Measurements from ENCODE around the gene APBB1.

The APBB1 gene

DNA sequence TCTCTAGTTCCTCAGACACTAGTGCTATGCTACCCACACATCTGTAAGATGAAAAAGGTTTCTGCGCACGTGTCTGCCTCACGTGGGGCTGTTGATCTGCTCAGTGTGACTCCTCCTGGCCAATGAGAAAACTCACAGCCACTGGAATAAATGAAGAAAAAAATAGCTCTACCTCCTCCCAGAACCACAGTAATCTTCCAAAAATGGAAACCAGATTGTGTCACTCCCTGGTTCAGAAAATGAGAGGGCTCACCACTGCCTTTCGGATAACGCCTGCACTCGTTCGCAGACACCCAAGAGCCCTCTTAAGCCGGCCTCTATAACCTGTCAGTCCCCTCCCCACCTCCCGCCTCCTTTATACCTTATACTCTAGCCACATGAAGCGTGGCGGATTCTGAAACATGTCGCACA lies 5.1 kb downstream of the APBB1 start:
- no peaks in the 10 kb centered on the region for H3K27me3 ChIP-seq (ENCODE audit: control insufficient read depth, insufficient read depth, low read length)
- H2AFZ ChIP-seq, result no peak overlapping the region
- no peak overlapping the region for H3K27ac ChIP-seq
- H3K4me1 ChIP-seq, result no peaks in the 10 kb centered on the region
- no peak overlapping the region for H3K4me2 ChIP-seq (ENCODE audit: low read length)
- no peaks in the 10 kb centered on the region for H3K79me2 ChIP-seq
- H3K4me3 ChIP-seq (ENCODE audit: low read depth, low read length), result no peak overlapping the region
- H3K9ac ChIP-seq, result no peak overlapping the region
- no peaks in the 10 kb centered on the region for H3K9me3 ChIP-seq (ENCODE audit: control insufficient read depth, low read length)
- TF ChIP-seq CTCF (IDR thresholded peaks at IDR 0.05), result no peak
- no peaks in the 10 kb centered on the region for H3K36me3 ChIP-seq (ENCODE audit: control insufficient read depth, insufficient read depth, low read length)

DNA sequence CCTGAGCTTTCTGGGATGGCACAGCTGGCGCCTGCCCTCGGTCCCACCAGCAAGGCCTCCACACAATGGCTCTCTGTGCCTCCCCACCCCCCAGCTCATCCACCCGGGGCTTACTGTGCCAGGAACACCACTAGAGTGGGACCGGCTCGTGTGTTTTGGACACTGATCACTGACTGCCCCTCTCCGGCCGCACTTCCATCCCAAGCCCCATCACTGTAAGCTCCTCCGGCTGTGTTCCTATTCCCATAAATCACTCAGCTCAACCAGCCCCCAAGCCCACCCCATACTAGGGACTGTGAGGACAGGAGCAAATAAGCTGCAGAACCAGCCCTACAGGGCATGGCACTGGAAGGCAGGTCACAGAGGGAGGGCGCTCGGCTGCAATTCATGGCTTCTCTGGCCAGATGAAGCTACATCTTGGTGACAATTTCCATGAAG lies 7.3 kb downstream of the APBB1 start:
- H3K4me3 ChIP-seq (ENCODE audit: low read depth, low read length), result no peak overlapping the region
- no peaks in the 10 kb centered on the region for H3K4me1 ChIP-seq
- no peaks in the 10 kb centered on the region for H3K27me3 ChIP-seq (ENCODE audit: control insufficient read depth, insufficient read depth, low read length)
- TF ChIP-seq CTCF (IDR thresholded peaks at IDR 0.05), result no peak
- no peaks in the 10 kb centered on the region for H3K79me2 ChIP-seq
- H3K4me2 ChIP-seq (ENCODE audit: low read length), result no peak overlapping the region
- H2AFZ ChIP-seq, result no peak overlapping the region
- H3K27ac ChIP-seq, result no peak overlapping the region
- no peaks in the 10 kb centered on the region for H3K36me3 ChIP-seq (ENCODE audit: control insufficient read depth, insufficient read depth, low read length)
- H3K9me3 ChIP-seq (ENCODE audit: control insufficient read depth, low read length), result no peaks in the 10 kb centered on the region
- no peak overlapping the region for H3K9ac ChIP-seq

DNA sequence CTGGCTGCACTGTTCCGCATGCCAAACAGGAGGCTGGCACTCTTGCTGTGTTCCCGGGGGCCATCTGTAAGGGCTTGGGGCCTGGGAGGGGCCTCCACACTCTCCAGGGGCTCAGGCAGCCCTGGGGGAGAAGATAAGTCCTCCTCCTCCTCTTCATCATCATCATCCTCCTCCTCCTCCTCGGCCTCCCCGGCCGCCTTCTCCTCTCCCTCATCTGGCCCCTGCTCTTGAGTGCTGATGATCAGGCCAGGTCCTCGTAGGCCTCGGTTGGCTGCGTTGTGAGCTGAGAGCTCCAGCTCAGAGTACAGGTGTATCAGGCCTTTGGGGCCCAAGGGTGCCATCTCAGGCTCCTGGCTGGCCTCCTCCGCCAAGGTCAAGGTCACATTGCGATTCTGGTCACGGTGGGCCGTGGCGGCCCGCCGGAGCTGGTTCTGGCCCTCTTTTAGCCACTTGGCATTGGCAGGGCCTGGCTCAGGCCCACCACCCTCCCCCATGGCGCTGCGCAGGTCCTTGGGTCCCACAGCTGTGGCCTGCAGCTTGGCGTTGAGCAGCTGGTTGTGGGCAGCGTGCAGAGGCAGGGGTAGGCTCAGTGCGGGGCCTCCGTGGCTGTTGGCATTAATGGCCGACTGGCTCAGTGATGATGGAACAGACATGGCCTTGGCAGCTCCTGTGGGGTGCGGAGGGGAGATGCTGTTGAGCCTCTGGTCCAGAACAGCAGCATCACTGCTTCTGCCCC lies 8.0 kb downstream of the APBB1 start:
- no peaks in the 10 kb centered on the region for H3K9me3 ChIP-seq (ENCODE audit: control insufficient read depth, low read length)
- H3K4me1 ChIP-seq, result no peaks in the 10 kb centered on the region
- H3K9ac ChIP-seq, result no peak overlapping the region
- H3K27me3 ChIP-seq (ENCODE audit: control insufficient read depth, insufficient read depth, low read length), result no peaks in the 10 kb centered on the region
- H3K36me3 ChIP-seq (ENCODE audit: control insufficient read depth, insufficient read depth, low read length), result no peaks in the 10 kb centered on the region
- no peaks in the 10 kb centered on the region for H3K79me2 ChIP-seq
- H3K27ac ChIP-seq, result no peak overlapping the region
- no peak overlapping the region for H3K4me2 ChIP-seq (ENCODE audit: low read length)
- H3K4me3 ChIP-seq (ENCODE audit: low read depth, low read length), result no peak overlapping the region
- no peak for TF ChIP-seq CTCF (IDR thresholded peaks at IDR 0.05)
- H2AFZ ChIP-seq, result no peak overlapping the region

- TF ChIP-seq CTCF (IDR thresholded peaks at IDR 0.05), result no peak
- no peak overlapping the region for H3K9ac ChIP-seq
These were observed 12.5 kb downstream of the APBB1 start for GRCh38 chr11:6406370-6406769.

GRCh38 chr11:6405846-6406245 lies 13.0 kb downstream of the APBB1 start:
- Histone ChIP-seq H3K79me2 (no peaks in the 10 kb centered on the region), H3K9ac (no peak overlapping the region), H3K36me3 (ENCODE audit: control insufficient read depth, insufficient read depth, low read length) (no peaks in the 10 kb centered on the region), H3K27ac (no peak overlapping the region), H3K4me3 (ENCODE audit: low read depth, low read length) (no peak overlapping the region), H3K9me3 (ENCODE audit: control insufficient read depth, low read length) (no peaks in the 10 kb centered on the region), H3K4me2 (ENCODE audit: low read length) (no peak overlapping the region), H3K4me1 (no peaks in the 10 kb centered on the region), H3K27me3 (ENCODE audit: control insufficient read depth, insufficient read depth, low read length) (no peaks in the 10 kb centered on the region), H2AFZ (no peak overlapping the region)
- no peak for TF ChIP-seq CTCF (IDR thresholded peaks at IDR 0.05)

More at GRCh38 chr11:6406370-6406769, 12.5 kb downstream of the APBB1 start:
- Histone ChIP-seq H2AFZ (no peak overlapping the region), H3K9me3 (ENCODE audit: control insufficient read depth, low read length) (no peaks in the 10 kb centered on the region), H3K79me2 (no peaks in the 10 kb centered on the region), H3K36me3 (ENCODE audit: control insufficient read depth, insufficient read depth, low read length) (no peaks in the 10 kb centered on the region), H3K4me2 (ENCODE audit: low read length) (no peak overlapping the region), H3K4me3 (ENCODE audit: low read depth, low read length) (no peak overlapping the region), H3K27me3 (ENCODE audit: control insufficient read depth, insufficient read depth, low read length) (no peaks in the 10 kb centered on the region), H3K4me1 (no peaks in the 10 kb centered on the region), H3K27ac (no peak overlapping the region)
